Suprapubic skin (tissue), 4 donors: ENCODE results near the gene GMDS.

Experiments used
- CTCF ChIP-seq, 2 donors: fragments of 200-600 bp in 1 of 2; fragments of 450-650 bp in 1 of 2; sonication (generic) in 1 of 2; IDR thresholded peaks; one replicate each; pipeline ENCODE4 v1.5.1; 2016 to 2019; ENCODE audit warnings: antibody characterized with exemption in 2 of 2, mild to moderate bottlenecking in 1 of 2, moderate library complexity in 1 of 2
- EP300 ChIP-seq: sonication (generic); formaldehyde crosslinking; IDR thresholded peaks from one replicate; pipeline ENCODE4 v1.6.1; 2017; ENCODE audit warnings: antibody characterized with exemption
- POLR2A ChIP-seq, 2 donors: fragments of 450-650 bp; IDR thresholded peaks; one replicate each; pipeline ENCODE4 v1.6.1; 2017; ENCODE audit warnings: antibody characterized with exemption in 2 of 2, mild to moderate bottlenecking in 2 of 2, moderate library complexity in 2 of 2
- POLR2AphosphoS5 ChIP-seq, 3 donors: sonication (generic); formaldehyde crosslinking; IDR thresholded peaks; one replicate each; pipeline ENCODE4 v1.6.1; 2017; ENCODE audit warnings: antibody characterized with exemption in 3 of 3

DNA sequence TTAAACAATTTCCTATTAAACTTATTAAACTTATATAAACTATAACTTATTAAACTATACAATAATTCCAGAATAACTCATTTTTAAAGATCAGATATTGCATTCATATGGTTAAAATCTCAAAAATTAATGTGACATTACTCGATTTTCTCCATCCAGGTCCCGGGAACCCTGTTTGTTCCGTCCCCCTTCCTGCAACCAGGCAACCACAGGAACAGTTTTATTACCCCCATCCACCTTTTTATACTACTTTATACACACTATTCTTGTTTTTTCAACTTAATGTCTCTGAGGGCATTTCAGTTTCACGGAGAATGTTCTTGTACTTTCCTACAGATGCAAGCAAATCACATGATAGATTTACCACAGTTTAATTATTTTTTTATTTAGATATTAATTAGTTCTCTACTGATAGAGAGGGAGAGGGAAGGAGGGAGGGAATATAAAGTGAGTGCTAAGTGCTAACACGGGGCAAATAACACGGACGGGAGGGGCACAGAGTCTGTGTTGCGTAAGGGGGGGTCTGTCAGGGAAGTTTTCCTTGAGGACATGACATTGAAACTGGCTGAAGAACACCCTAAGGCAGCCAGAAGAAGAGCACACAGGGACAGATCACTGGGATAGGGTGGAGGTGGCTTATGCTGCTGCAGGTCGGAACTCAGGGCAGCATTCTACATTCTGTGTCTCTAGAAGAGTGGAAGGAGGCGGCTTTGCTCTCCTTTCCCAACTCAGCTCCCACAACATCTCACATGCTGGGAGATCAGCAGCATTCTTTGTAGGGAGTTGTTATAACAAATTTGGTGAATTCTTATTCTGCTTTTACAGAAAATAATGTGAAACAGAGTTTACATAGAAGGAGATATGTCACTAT lies 410.5 kb downstream of the GMDS start:
- no peak for TF ChIP-seq POLR2AphosphoS5 (IDR thresholded peaks at IDR 0.05)
- TF ChIP-seq POLR2A (IDR thresholded peaks at IDR 0.05), result no peak
- no peak for TF ChIP-seq CTCF (IDR thresholded peaks at IDR 0.05)
- TF ChIP-seq EP300, result no peak
